GM21367 (cell line): ENCODE measurements around the gene KIF13A.
"Not testable (repeated sequence)": the region's sequence is repeated elsewhere in the genome, so short reads cannot be mapped to it uniquely, and the experiment has no call there.

Experiments used
- ATAC-seq: cut with Tn5 transposase; IDR thresholded peaks from one replicate; pipeline ENCODE4 v1.9.1; 2021; ENCODE audit not compliant: unreplicated experiment

Gene KIF13A

GRCh38 chr6:17905611-17906592 lies 81.5 kb downstream of the KIF13A start:
- ATAC-seq: no peak

- ATAC-seq: no peak
Measured at GRCh38 chr6:17904491-17905120, 82.8 kb downstream of the KIF13A start.

- no peak for ATAC-seq
Measured at GRCh38 chr6:17902974-17903373, 84.5 kb downstream of the KIF13A start.

GRCh38 chr6:17901493-17901892 lies 85.9 kb downstream of the KIF13A start:
- no peak for ATAC-seq

GRCh38 chr6:17900011-17900410 lies 87.4 kb downstream of the KIF13A start:
- ATAC-seq: no peak

GRCh38 chr6:17899491-17899890 lies 87.9 kb downstream of the KIF13A start:
- ATAC-seq: no peak

GRCh38 chr6:17897681-17898080 lies 89.8 kb downstream of the KIF13A start:
- ATAC-seq: no peak

GRCh38 chr6:17894905-17895304 lies 92.5 kb downstream of the KIF13A start:
- ATAC-seq: no peak

GRCh38 chr6:17894191-17894590 lies 93.2 kb downstream of the KIF13A start:
- ATAC-seq: no peak

- no peak for ATAC-seq
Measured at GRCh38 chr6:17892097-17892686, 95.2 kb downstream of the KIF13A start.

- no peak for ATAC-seq
Measured at GRCh38 chr6:17890309-17890708, 97.1 kb downstream of the KIF13A start.

GRCh38 chr6:17889777-17890176 lies 97.7 kb downstream of the KIF13A start:
- ATAC-seq: not testable (repeated sequence)

GRCh38 chr6:17886891-17887290 lies 100.5 kb downstream of the KIF13A start:
- ATAC-seq: no peak

- ATAC-seq: no peak
Measured at GRCh38 chr6:17885889-17886576, 101.4 kb downstream of the KIF13A start.

GRCh38 chr6:17884498-17885478 lies 102.6 kb downstream of the KIF13A start:
- ATAC-seq: peak; percentile 83

GRCh38 chr6:17883665-17884497 lies 103.6 kb downstream of the KIF13A start:
- ATAC-seq: no peak

- ATAC-seq: no peak
Measured at GRCh38 chr6:17881085-17881858, 106.2 kb downstream of the KIF13A start.

- no peak for ATAC-seq
Measured at GRCh38 chr6:17879184-17879583, 108.3 kb downstream of the KIF13A start.
